ENCODE results near the gene TRRAP. TPM values are rescaled to one million over a fixed set of nuclear protein-coding genes. Genes with fewer than 3 reads are reported as not detected.

Gene TRRAP
- total RNA-seq, 1 experiment from 2014 or later, result 11.9 TPM

- in situ Hi-C loops (cut with HindIII; ENCODE audit: low pct_unique_long_range_greater_than_20kb, low sequenced_read_pairs), result no loop called here
- no peak for DNase-seq (ENCODE audit: low read depth, low spot score)
These were observed 113.7 kb downstream of the TRRAP start for GRCh38 chr7:98992076-98992475.

- DNase-seq (ENCODE audit: low read depth, low spot score), result no peak
- in situ Hi-C loops (cut with HindIII; ENCODE audit: low pct_unique_long_range_greater_than_20kb, low sequenced_read_pairs), result no loop called here
These were observed 114.9 kb downstream of the TRRAP start for GRCh38 chr7:98993024-98993897.

- DNase-seq (ENCODE audit: low read depth, low spot score), result no peak
- in situ Hi-C loops (cut with HindIII; ENCODE audit: low pct_unique_long_range_greater_than_20kb, low sequenced_read_pairs), result no loop called here
These were observed 116.0 kb downstream of the TRRAP start for GRCh38 chr7:98994046-98994944.

GRCh38 chr7:98995111-98995510, 116.8 kb downstream of the TRRAP start:
- in situ Hi-C loops (cut with HindIII; ENCODE audit: low pct_unique_long_range_greater_than_20kb, low sequenced_read_pairs), result no loop called here

GRCh38 chr7:98995523-98996149, 117.3 kb downstream of the TRRAP start:
- in situ Hi-C loops (cut with HindIII; ENCODE audit: low pct_unique_long_range_greater_than_20kb, low sequenced_read_pairs), result no loop called here
- no peak for DNase-seq (ENCODE audit: low read depth, low spot score)

More at GRCh38 chr7:98995111-98995510, 116.8 kb downstream of the TRRAP start:
- DNase-seq (ENCODE audit: low read depth, low spot score), result no peak

- in situ Hi-C loops (cut with HindIII; ENCODE audit: low pct_unique_long_range_greater_than_20kb, low sequenced_read_pairs), result no loop called here
- DNase-seq (ENCODE audit: low read depth, low spot score), result no peak
These were observed 117.8 kb downstream of the TRRAP start for GRCh38 chr7:98996150-98996552.

GRCh38 chr7:98997846-98998245, 119.5 kb downstream of the TRRAP start:
- in situ Hi-C loops (cut with HindIII; ENCODE audit: low pct_unique_long_range_greater_than_20kb, low sequenced_read_pairs), result no loop called here
- DNase-seq (ENCODE audit: low read depth, low spot score), result no peak

GRCh38 chr7:98998821-98999725, 120.7 kb downstream of the TRRAP start:
- DNase-seq (ENCODE audit: low read depth, low spot score), result no peak
- in situ Hi-C loops (cut with HindIII; ENCODE audit: low pct_unique_long_range_greater_than_20kb, low sequenced_read_pairs), result no loop called here

GRCh38 chr7:99000196-99000903, 122.0 kb downstream of the TRRAP start:
- in situ Hi-C loops (cut with HindIII; ENCODE audit: low pct_unique_long_range_greater_than_20kb, low sequenced_read_pairs), result no loop called here
- DNase-seq (ENCODE audit: low read depth, low spot score), result no peak

- in situ Hi-C loops (cut with HindIII; ENCODE audit: low pct_unique_long_range_greater_than_20kb, low sequenced_read_pairs), result no loop called here
- no peak for DNase-seq (ENCODE audit: low read depth, low spot score)
These were observed 122.7 kb downstream of the TRRAP start for GRCh38 chr7:99000904-99001465.

GRCh38 chr7:99001482-99002147, 123.3 kb downstream of the TRRAP start:
- in situ Hi-C loops (cut with HindIII; ENCODE audit: low pct_unique_long_range_greater_than_20kb, low sequenced_read_pairs), result no loop called here
- DNase-seq (ENCODE audit: low read depth, low spot score), result no peak

- in situ Hi-C loops (cut with HindIII; ENCODE audit: low pct_unique_long_range_greater_than_20kb, low sequenced_read_pairs), result no loop called here
- no peak for DNase-seq (ENCODE audit: low read depth, low spot score)
These were observed 124.0 kb downstream of the TRRAP start for GRCh38 chr7:99002148-99002826.

- DNase-seq (ENCODE audit: low read depth, low spot score), result no peak
- in situ Hi-C loops (cut with HindIII; ENCODE audit: low pct_unique_long_range_greater_than_20kb, low sequenced_read_pairs), result no loop called here
These were observed 124.5 kb downstream of the TRRAP start for GRCh38 chr7:99002827-99003212.

- no peak for DNase-seq (ENCODE audit: low read depth, low spot score)
These were observed 125.1 kb downstream of the TRRAP start for GRCh38 chr7:99003419-99003818.

GRCh38 chr7:99004216-99004615, 125.9 kb downstream of the TRRAP start:
- DNase-seq (ENCODE audit: low read depth, low spot score), result no peak
- in situ Hi-C loops (cut with HindIII; ENCODE audit: low pct_unique_long_range_greater_than_20kb, low sequenced_read_pairs), result no loop called here

More at GRCh38 chr7:99003419-99003818, 125.1 kb downstream of the TRRAP start:
- in situ Hi-C loops (cut with HindIII; ENCODE audit: low pct_unique_long_range_greater_than_20kb, low sequenced_read_pairs), result no loop called here
